Measurements from ENCODE around the gene INTU.

The INTU gene

GRCh38 chr4:127606823-127607222, 25.9 kb upstream of the INTU start:
- DNase-seq (ENCODE audit: insufficient read length, low spot score) (no peak), FAIRE-seq (no peak)
- no peak for TF ChIP-seq CTCF (IDR thresholded peaks at IDR 0.05; ENCODE audit: insufficient read depth, missing control alignments)

GRCh38 chr4:127609484-127609883, 23.3 kb upstream of the INTU start:
- no peak for FAIRE-seq
- TF ChIP-seq CTCF (IDR thresholded peaks at IDR 0.05; ENCODE audit: insufficient read depth, missing control alignments), result no peak
- DNase-seq (ENCODE audit: insufficient read length, low spot score), result no peak

- DNase-seq (ENCODE audit: insufficient read length, low spot score) (no peak), FAIRE-seq (no peak)
- TF ChIP-seq CTCF (IDR thresholded peaks at IDR 0.05; ENCODE audit: insufficient read depth, missing control alignments), result no peak
These were observed 22.3 kb upstream of the INTU start for GRCh38 chr4:127610488-127610887.

GRCh38 chr4:127616898-127617297, 15.9 kb upstream of the INTU start:
- DNase-seq (ENCODE audit: insufficient read length, low spot score) (no peak), FAIRE-seq (no peak)
- TF ChIP-seq CTCF (IDR thresholded peaks at IDR 0.05; ENCODE audit: insufficient read depth, missing control alignments), result no peak

- no peak for TF ChIP-seq CTCF (IDR thresholded peaks at IDR 0.05; ENCODE audit: insufficient read depth, missing control alignments)
- no peak for DNase-seq (ENCODE audit: insufficient read length, low spot score)
- no peak for FAIRE-seq
These were observed 14.3 kb upstream of the INTU start for GRCh38 chr4:127618427-127618826.

GRCh38 chr4:127622621-127622920, 10.2 kb upstream of the INTU start:
- TF ChIP-seq CTCF (IDR thresholded peaks at IDR 0.05; ENCODE audit: insufficient read depth, missing control alignments), result no peak
- FAIRE-seq, result no peak

GRCh38 chr4:127622921-127623796, 9.6 kb upstream of the INTU start:
- FAIRE-seq (no peak), DNase-seq (ENCODE audit: insufficient read length, low spot score) (no peak)
- no peak for TF ChIP-seq CTCF (IDR thresholded peaks at IDR 0.05; ENCODE audit: insufficient read depth, missing control alignments)

More at GRCh38 chr4:127622621-127622920, 10.2 kb upstream of the INTU start:
- DNase-seq (ENCODE audit: insufficient read length, low spot score), result no peak

Data from D721Med (cell line).